Liver (tissue), 9 donors: ENCODE results near the gene ZNF780A. TPM values are rescaled to one million over a fixed set of nuclear protein-coding genes. Genes with fewer than 3 reads are reported as not detected.
A peak's percentile ranks its signal among the peaks of the same experiment; 100 is the strongest.

Experiments used
- DNase-seq: peaks from one replicate; pipeline ENCODE4 v3.0.0-alpha.2; 2017; ENCODE audit warnings: low spot score
- H3K27ac ChIP-seq, 2 donors: one replicate each; pipeline ENCODE4 v1.7.0; 2013; ENCODE audit warnings: inconsistent platforms in 2 of 2, low read length in 2 of 2, control low read depth in 1 of 2, low read depth in 1 of 2, mild to moderate bottlenecking in 1 of 2
- H3K27me3 ChIP-seq, 4 donors: one replicate each; pipeline versions ENCODE4 v1.6.1 to v1.7.0; 2013; ENCODE audit warnings: low read length in 3 of 4, inconsistent platforms in 1 of 4, mild to moderate bottlenecking in 1 of 4, moderate library complexity in 1 of 4; ENCODE audit not compliant: control insufficient read depth in 4 of 4, insufficient read depth in 4 of 4
- H3K36me3 ChIP-seq, 4 donors: one replicate each; pipeline versions ENCODE4 v1.6.1 to v1.7.0; 2013; ENCODE audit warnings: low read length in 3 of 4, mild to moderate bottlenecking in 3 of 4, low read depth in 1 of 4, moderate library complexity in 1 of 4; ENCODE audit not compliant: control insufficient read depth in 4 of 4, insufficient read depth in 3 of 4
- H3K4me1 ChIP-seq, 4 donors: one replicate each; pipeline versions ENCODE4 v1.6.1 to v1.7.0; 2013; ENCODE audit warnings: low read length in 3 of 4, mild to moderate bottlenecking in 3 of 4, moderate library complexity in 1 of 4; ENCODE audit not compliant: control insufficient read depth in 4 of 4, insufficient read depth in 4 of 4
- H3K4me3 ChIP-seq, 3 donors: one replicate each; pipeline versions ENCODE4 v1.6.1 to v1.7.0; 2013; ENCODE audit warnings: low read length in 3 of 3, control low read depth in 1 of 3, low read depth in 1 of 3, mild to moderate bottlenecking in 1 of 3
- H3K9ac ChIP-seq, 2 donors: one replicate each; pipeline ENCODE4 v1.7.0; 2013; ENCODE audit warnings: low read length in 2 of 2, mild to moderate bottlenecking in 2 of 2, moderate library complexity in 2 of 2, control low read depth in 1 of 2, low read depth in 1 of 2
- H3K9me3 ChIP-seq, 4 donors: one replicate each; pipeline versions ENCODE4 v1.6.1 to v1.7.0; 2013; ENCODE audit warnings: low read length in 3 of 4; ENCODE audit not compliant: control insufficient read depth in 4 of 4
- EGR1 ChIP-seq, 2 donors: IDR thresholded peaks; 2 replicates each; pipeline ENCODE4 v1.6.1; 2016 to 2018; ENCODE audit warnings: antibody characterized with exemption in 2 of 2, low read depth in 2 of 2
- FOXA1 ChIP-seq: IDR thresholded peaks from 2 replicates; pipeline ENCODE4 v1.6.1; 2016; ENCODE audit warnings: antibody characterized with exemption
- FOXA2 ChIP-seq: IDR thresholded peaks from 2 replicates; pipeline ENCODE4 v1.6.1; 2016; ENCODE audit warnings: antibody characterized with exemption
- GABPA ChIP-seq, 2 donors: IDR thresholded peaks in 1 of 2; conservative IDR thresholded peaks in 1 of 2; 2 replicates each; pipeline ENCODE4 v1.6.1; 2016; ENCODE audit warnings: antibody characterized with exemption in 2 of 2, mild to moderate bottlenecking in 1 of 2, moderate library complexity in 1 of 2
- HNF4A ChIP-seq, 2 donors: conservative IDR thresholded peaks; 2 replicates each; pipeline ENCODE4 v1.6.1; 2016; ENCODE audit warnings: antibody characterized with exemption in 2 of 2, mild to moderate bottlenecking in 2 of 2
- HNF4G ChIP-seq: IDR thresholded peaks from 2 replicates; pipeline ENCODE4 v1.6.1; 2016; ENCODE audit warnings: antibody characterized with exemption
- JUND ChIP-seq, 2 donors: IDR thresholded peaks; 2 replicates each; pipeline ENCODE4 v1.6.1; 2016; ENCODE audit warnings: antibody characterized with exemption in 2 of 2
- NR2F2 ChIP-seq: IDR thresholded peaks from 2 replicates; pipeline ENCODE4 v1.6.1; 2016; ENCODE audit warnings: antibody characterized with exemption
- RAD21 ChIP-seq, 2 donors: IDR thresholded peaks; 2 replicates each; pipeline ENCODE4 v1.6.1; 2016; ENCODE audit warnings: antibody characterized with exemption in 2 of 2, mild to moderate bottlenecking in 2 of 2
- RXRA ChIP-seq, 2 donors: IDR thresholded peaks; 2 replicates each; pipeline ENCODE4 v1.6.1; 2017 to 2018; ENCODE audit warnings: antibody characterized with exemption in 2 of 2, mild to moderate bottlenecking in 1 of 2
- SP1 ChIP-seq: IDR thresholded peaks from 2 replicates; pipeline ENCODE4 v1.6.1; 2018; ENCODE audit warnings: antibody characterized with exemption, mild to moderate bottlenecking
- TAF1 ChIP-seq: conservative IDR thresholded peaks from 2 replicates; pipeline ENCODE4 v1.6.1; 2016; ENCODE audit warnings: antibody characterized with exemption, mild to moderate bottlenecking
- YY1 ChIP-seq: IDR thresholded peaks from 2 replicates; pipeline ENCODE4 v1.6.1; 2016; ENCODE audit warnings: antibody characterized with exemption, mild to moderate bottlenecking
- WGBS: extraction: QIAGEN DNeasy Blood & Tissue Kit; methylation state at CpG from one replicate; pipeline ENCODE4 v1.1.7; 2013; 5-methylcytosine and 5-hydroxymethylcytosine counted together
- polyA plus RNA-seq, 2 donors: library from polyadenylated mRNA; stranded (reverse) in 1 of 2; unstranded in 1 of 2; fragments of 200-250 nt in 1 of 2; fragments of >200 nt in 1 of 2; fragmentation: Nextera tagmentation in 1 of 2; extraction: Ambion mirVana in 1 of 2; gene quantifications; one replicate each; pipeline versions ENCODE4 v1.2.1 to v1.2.3, GENCODE V29; 2013 to 2015
- total RNA-seq, 2 donors: library from RNA; depleted of rRNA; stranded (reverse); fragments of >200 nt; gene quantifications; one replicate each; pipeline ENCODE4 v1.2.3, GENCODE V29; 2014
- TF ChIP-seq, protein P1 (sequence below): fragments of 150-350 bp; IDR thresholded peaks from 2 replicates; pipeline ENCODE4 v1.5.1; 2017; ENCODE audit warnings: improper control_type of control experiment, low read depth, low read length; ENCODE audit not compliant: missing input control
- TF ChIP-seq, protein P2 (sequence below): IDR thresholded peaks from 2 replicates; pipeline ENCODE4 v1.6.1; 2016; ENCODE audit warnings: antibody characterized with exemption, mild to moderate bottlenecking
- TF ChIP-seq, protein P3 (sequence below): IDR thresholded peaks from 2 replicates; pipeline ENCODE4 v1.6.1; 2016; ENCODE audit warnings: antibody characterized with exemption
- TF ChIP-seq, protein P4 (sequence below): IDR thresholded peaks from 2 replicates; pipeline ENCODE4 v1.6.1; 2016; ENCODE audit warnings: antibody characterized with exemption
- donor health status: healthy.
- donor health status: healthy.
- donor health status: healthy.
- donor health status: healthy.
- donor health status: healthy.

Gene ZNF780A
- total and polyA plus RNA-seq, 4 donors = 10.9 to 18.7 (median 14.0) TPM

- WGBS = 98% methylated on average over 5 of the region's 5 CpGs
- TF ChIP-seq, protein P1, sequence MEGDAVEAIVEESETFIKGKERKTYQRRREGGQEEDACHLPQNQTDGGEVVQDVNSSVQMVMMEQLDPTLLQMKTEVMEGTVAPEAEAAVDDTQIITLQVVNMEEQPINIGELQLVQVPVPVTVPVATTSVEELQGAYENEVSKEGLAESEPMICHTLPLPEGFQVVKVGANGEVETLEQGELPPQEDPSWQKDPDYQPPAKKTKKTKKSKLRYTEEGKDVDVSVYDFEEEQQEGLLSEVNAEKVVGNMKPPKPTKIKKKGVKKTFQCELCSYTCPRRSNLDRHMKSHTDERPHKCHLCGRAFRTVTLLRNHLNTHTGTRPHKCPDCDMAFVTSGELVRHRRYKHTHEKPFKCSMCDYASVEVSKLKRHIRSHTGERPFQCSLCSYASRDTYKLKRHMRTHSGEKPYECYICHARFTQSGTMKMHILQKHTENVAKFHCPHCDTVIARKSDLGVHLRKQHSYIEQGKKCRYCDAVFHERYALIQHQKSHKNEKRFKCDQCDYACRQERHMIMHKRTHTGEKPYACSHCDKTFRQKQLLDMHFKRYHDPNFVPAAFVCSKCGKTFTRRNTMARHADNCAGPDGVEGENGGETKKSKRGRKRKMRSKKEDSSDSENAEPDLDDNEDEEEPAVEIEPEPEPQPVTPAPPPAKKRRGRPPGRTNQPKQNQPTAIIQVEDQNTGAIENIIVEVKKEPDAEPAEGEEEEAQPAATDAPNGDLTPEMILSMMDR = no peak
- TF ChIP-seq SP1 = no peak
- TF ChIP-seq, protein P2, sequence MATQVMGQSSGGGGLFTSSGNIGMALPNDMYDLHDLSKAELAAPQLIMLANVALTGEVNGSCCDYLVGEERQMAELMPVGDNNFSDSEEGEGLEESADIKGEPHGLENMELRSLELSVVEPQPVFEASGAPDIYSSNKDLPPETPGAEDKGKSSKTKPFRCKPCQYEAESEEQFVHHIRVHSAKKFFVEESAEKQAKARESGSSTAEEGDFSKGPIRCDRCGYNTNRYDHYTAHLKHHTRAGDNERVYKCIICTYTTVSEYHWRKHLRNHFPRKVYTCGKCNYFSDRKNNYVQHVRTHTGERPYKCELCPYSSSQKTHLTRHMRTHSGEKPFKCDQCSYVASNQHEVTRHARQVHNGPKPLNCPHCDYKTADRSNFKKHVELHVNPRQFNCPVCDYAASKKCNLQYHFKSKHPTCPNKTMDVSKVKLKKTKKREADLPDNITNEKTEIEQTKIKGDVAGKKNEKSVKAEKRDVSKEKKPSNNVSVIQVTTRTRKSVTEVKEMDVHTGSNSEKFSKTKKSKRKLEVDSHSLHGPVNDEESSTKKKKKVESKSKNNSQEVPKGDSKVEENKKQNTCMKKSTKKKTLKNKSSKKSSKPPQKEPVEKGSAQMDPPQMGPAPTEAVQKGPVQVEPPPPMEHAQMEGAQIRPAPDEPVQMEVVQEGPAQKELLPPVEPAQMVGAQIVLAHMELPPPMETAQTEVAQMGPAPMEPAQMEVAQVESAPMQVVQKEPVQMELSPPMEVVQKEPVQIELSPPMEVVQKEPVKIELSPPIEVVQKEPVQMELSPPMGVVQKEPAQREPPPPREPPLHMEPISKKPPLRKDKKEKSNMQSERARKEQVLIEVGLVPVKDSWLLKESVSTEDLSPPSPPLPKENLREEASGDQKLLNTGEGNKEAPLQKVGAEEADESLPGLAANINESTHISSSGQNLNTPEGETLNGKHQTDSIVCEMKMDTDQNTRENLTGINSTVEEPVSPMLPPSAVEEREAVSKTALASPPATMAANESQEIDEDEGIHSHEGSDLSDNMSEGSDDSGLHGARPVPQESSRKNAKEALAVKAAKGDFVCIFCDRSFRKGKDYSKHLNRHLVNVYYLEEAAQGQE = no peak
- no peak for TF ChIP-seq GABPA (IDR thresholded peaks at IDR 0.05 in 1 of 2, conservative IDR thresholded peaks at IDR 0.05 in 1 of 2)
- TF ChIP-seq, protein P3, sequence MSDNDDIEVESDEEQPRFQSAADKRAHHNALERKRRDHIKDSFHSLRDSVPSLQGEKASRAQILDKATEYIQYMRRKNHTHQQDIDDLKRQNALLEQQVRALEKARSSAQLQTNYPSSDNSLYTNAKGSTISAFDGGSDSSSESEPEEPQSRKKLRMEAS = no peak
- no peak for TF ChIP-seq EGR1 (IDR thresholded peaks at IDR 0.05; ENCODE audit: low read depth in 2 of 2)
- TF ChIP-seq HNF4G = no peak
- no peak for TF ChIP-seq FOXA2
- no peak for TF ChIP-seq RXRA (IDR thresholded peaks at IDR 0.05)
- Histone ChIP-seq H3K9ac (no peak overlapping the region), H3K36me3 (peaks cover 0 to 8% (median 3%) of the 10 kb centered on the region in 4 donors), H3K27ac (no peak overlapping the region), H3K9me3 (no peaks in the 10 kb centered on the region), H3K27me3 (no peaks in the 10 kb centered on the region), H3K4me3 (no peak overlapping the region), H3K4me1 (peaks cover 2 to 12% (median 10%) of the 10 kb centered on the region in 4 donors)
- DNase-seq = no peak
These were observed 2.3 kb downstream of the ZNF780A start for GRCh38 chr19:40088299-40089047.

DNA sequence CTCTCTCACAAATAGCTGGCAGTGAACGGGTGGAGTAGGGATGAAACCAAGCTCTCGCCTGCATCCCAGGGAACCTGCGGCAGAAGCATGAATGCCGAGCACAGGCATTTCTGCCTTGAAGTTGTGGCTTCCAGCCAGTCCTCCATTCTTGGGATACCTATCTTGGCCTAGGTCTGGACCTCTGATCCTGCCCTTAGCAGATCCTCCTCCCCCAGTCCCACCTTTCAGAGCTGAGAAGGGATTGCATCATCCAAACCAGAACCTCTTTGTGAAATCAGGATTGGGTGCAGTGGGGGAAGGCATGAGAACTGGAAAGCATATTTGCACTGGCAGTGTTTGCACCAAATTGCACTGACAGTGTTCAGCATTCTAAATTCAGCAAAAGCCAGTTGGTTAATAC lies 5.8 kb downstream of the ZNF780A start:
- Histone ChIP-seq H3K27me3 (no peaks in the 10 kb centered on the region), H3K36me3 (peaks cover 4 to 42% (median 31%) of the 10 kb centered on the region in 4 donors), H3K9me3 (peaks cover 0 to 7% (median 2%) of the 10 kb centered on the region in 4 donors), H3K4me3 (no peak overlapping the region), H3K27ac (no peak overlapping the region), H3K9ac (no peak overlapping the region), H3K4me1 (peaks cover 2 to 9% (median 7%) of the 10 kb centered on the region in 4 donors)
- DNase-seq = no peak
- 84% methylated on average over 4 of the region's 4 CpGs for WGBS
- TF ChIP-seq SP1 = no peak
- TF ChIP-seq, protein P4, sequence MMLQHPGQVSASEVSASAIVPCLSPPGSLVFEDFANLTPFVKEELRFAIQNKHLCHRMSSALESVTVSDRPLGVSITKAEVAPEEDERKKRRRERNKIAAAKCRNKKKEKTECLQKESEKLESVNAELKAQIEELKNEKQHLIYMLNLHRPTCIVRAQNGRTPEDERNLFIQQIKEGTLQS = no peak
- TF ChIP-seq, protein P1 = no peak
- TF ChIP-seq GABPA (IDR thresholded peaks at IDR 0.05 in 1 of 2, conservative IDR thresholded peaks at IDR 0.05 in 1 of 2) = peak in 1 of 2 donors; percentile 55
- TF ChIP-seq FOXA1 = no peak
- TF ChIP-seq EGR1 (IDR thresholded peaks at IDR 0.05; ENCODE audit: low read depth in 2 of 2) = peak in 1 of 2 donors; percentile 11
- peak in 1 of 2 donors; percentile 43 for TF ChIP-seq HNF4A (conservative IDR thresholded peaks at IDR 0.05)
- TF ChIP-seq NR2F2 = no peak
- TF ChIP-seq RXRA (IDR thresholded peaks at IDR 0.05) = peak in 1 of 2 donors; percentile 59
- TF ChIP-seq FOXA2 = peak; percentile 21
- no peak for TF ChIP-seq HNF4G
- TF ChIP-seq, protein P3 = peak; percentile 39
- TF ChIP-seq JUND (IDR thresholded peaks at IDR 0.05) = no peak
- TF ChIP-seq, protein P2 = peak; percentile 25
- TF ChIP-seq TAF1 = no peak
- no peak for TF ChIP-seq RAD21 (IDR thresholded peaks at IDR 0.05)
- TF ChIP-seq YY1 = peak; percentile 37
